Measurements from ENCODE around the gene XPC. TPM values are rescaled to one million over a fixed set of nuclear protein-coding genes. Genes with fewer than 3 reads are reported as not detected.

XPC gene
- polyA plus RNA-seq, 1 of the 3 experiments (the other 2 are of a cell fraction), result 50.0 TPM

GRCh38 chr3:14126887-14127505 lies 51.4 kb downstream of the XPC start:
- Histone ChIP-seq H3K79me2 (ENCODE audit: insufficient read depth) (peaks cover 84% of the 10 kb centered on the region), H3K36me3 (replicated peaks in 1 of 2; ENCODE audit: control insufficient read depth in 1 of 2, insufficient read depth in 2 of 2, low read length in 1 of 2) (peaks cover 32 to 50% of the 10 kb centered on the region in 2 experiments), H3K4me1 (ENCODE audit: control insufficient read depth in 1 of 2, insufficient read depth in 2 of 2, low read depth in 1 of 2, low read length in 1 of 2) (peaks cover 15 to 34% of the 10 kb centered on the region in 2 experiments), H3K4me2 (peak overlapping the region; percentile 92), H3K4me3 (ENCODE audit: low read depth in 2 of 2, low read length in 1 of 2) (peak overlapping the region in 1 of 2 experiments; percentile 88; a peak in 2 of 4 replicates), H2AFZ (ENCODE audit: low read depth) (no peak overlapping the region), H3K27ac (ENCODE audit: low read depth in 2 of 2, low read length in 1 of 2) (peak overlapping the region in 1 of 2 experiments; percentile 93; a peak in 1 of 4 replicates), H3K9me2 (no peaks in the 10 kb centered on the region), H4K20me1 (ENCODE audit: insufficient read depth) (peaks cover 36% of the 10 kb centered on the region), H3K9ac (peak overlapping the region; percentile 96; the same call in 1 of the 2 replicates), H3K27me3 (ENCODE audit: insufficient read depth) (no peaks in the 10 kb centered on the region), H3F3A (replicated peaks; ENCODE audit: insufficient read depth) (peaks cover 14% of the 10 kb centered on the region), H3K9me3 (no peaks in the 10 kb centered on the region)
- CTCF ChIA-PET, result interaction anchor here (1.2 to 3.9 kb wide), 2 partner anchors 230 to 242 kb away, joined by 3 to 37 read pairs; no protein-coding TSS in a partner anchor
- TF ChIP-seq PBX3 (IDR thresholded peaks at IDR 0.05), result no peak
- POLR2A ChIA-PET, result no interaction called here
- no peak for DNase-seq
- WGBS (ENCODE audit: low lambda C conversion rate), result 90% methylated on average over 5 of the region's 5 CpGs

GRCh38 chr3:14126017-14126886 lies 52.1 kb downstream of the XPC start:
- Histone ChIP-seq H3K27me3 (ENCODE audit: insufficient read depth) (no peaks in the 10 kb centered on the region), H3K9me3 (no peaks in the 10 kb centered on the region), H3K36me3 (replicated peaks in 1 of 2; ENCODE audit: control insufficient read depth in 1 of 2, insufficient read depth in 2 of 2, low read length in 1 of 2) (peaks cover 35 to 48% of the 10 kb centered on the region in 2 experiments), H3K4me3 (ENCODE audit: low read depth in 2 of 2, low read length in 1 of 2) (peak overlapping the region; percentile 88 to 99), H3K27ac (ENCODE audit: low read depth in 2 of 2, low read length in 1 of 2) (peak overlapping the region; percentile 29 to 93), H2AFZ (ENCODE audit: low read depth) (no peak overlapping the region), H3K4me2 (peak overlapping the region; percentile 92), H3K9ac (peak overlapping the region; percentile 96), H3K9me2 (no peaks in the 10 kb centered on the region), H3K79me2 (ENCODE audit: insufficient read depth) (peaks cover 82% of the 10 kb centered on the region), H3F3A (replicated peaks; ENCODE audit: insufficient read depth) (peaks cover 14% of the 10 kb centered on the region), H3K4me1 (ENCODE audit: control insufficient read depth in 1 of 2, insufficient read depth in 2 of 2, low read depth in 1 of 2, low read length in 1 of 2) (peaks cover 15 to 34% of the 10 kb centered on the region in 2 experiments), H4K20me1 (ENCODE audit: insufficient read depth) (peaks cover 36% of the 10 kb centered on the region)
- POLR2A ChIA-PET, result interaction anchor here (1.2 to 3.2 kb wide), 4 partner anchors 23 to 230 kb away, joined by 3 to 35 read pairs (median 8); partner anchors contain the start of genes LSM3 and XPC
- TF ChIP-seq POLR2AphosphoS5 (IDR thresholded peaks at IDR 0.05; ENCODE audit: low read depth, low read length), result no peak
- TF ChIP-seq JUND (IDR thresholded peaks at IDR 0.05), result no peak
- no peak for TF ChIP-seq IRF3 (IDR thresholded peaks at IDR 0.05; ENCODE audit: low read depth, low read length)
- no peak for TF ChIP-seq RCOR1 (IDR thresholded peaks at IDR 0.05; ENCODE audit: low read length)
- no peak for TF ChIP-seq EP300 (IDR thresholded peaks at IDR 0.05; ENCODE audit: borderline replicate concordance in 1 of 2, low read depth in 1 of 2, low read length in 1 of 2)
- no peak for TF ChIP-seq GATA2 (CRISPR knock-in tag; IDR thresholded peaks at IDR 0.05)
- TF ChIP-seq TEAD4 (IDR thresholded peaks at IDR 0.05; ENCODE audit: borderline replicate concordance, insufficient read depth), result no peak
- no peak for TF ChIP-seq ELF1 (IDR thresholded peaks at IDR 0.05)
- TF ChIP-seq SIN3A (IDR thresholded peaks at IDR 0.05; ENCODE audit: borderline replicate concordance, low read depth, low read length), result no peak
- TF ChIP-seq USF2 (IDR thresholded peaks at IDR 0.05; ENCODE audit: borderline replicate concordance, low read depth, low read length), result no peak
- TF ChIP-seq NFIC (IDR thresholded peaks at IDR 0.05; ENCODE audit: borderline replicate concordance), result no peak
- TF ChIP-seq MEF2A (IDR thresholded peaks at IDR 0.05; ENCODE audit: borderline replicate concordance, low read depth), result no peak
- no peak for TF ChIP-seq USF1 (IDR thresholded peaks at IDR 0.05; ENCODE audit: borderline replicate concordance, low read depth)
- no peak for TF ChIP-seq NRF1 (IDR thresholded peaks at IDR 0.05; ENCODE audit: low read depth, low read length)
- TF ChIP-seq CTCF (IDR thresholded peaks at IDR 0.05), result no peak
- no peak for TF ChIP-seq YY1 (IDR thresholded peaks at IDR 0.05; ENCODE audit: low read depth)
- TF ChIP-seq RAD21 (IDR thresholded peaks at IDR 0.05; ENCODE audit: low read length), result no peak
- TF ChIP-seq FOSL2 (IDR thresholded peaks at IDR 0.05; ENCODE audit: borderline replicate concordance, low read depth), result no peak
- CTCF ChIA-PET, result interaction anchor here (0.6 to 3.9 kb wide), 5 partner anchors 77 to 229 kb away, joined by 3 to 37 read pairs (median 3); no protein-coding TSS in a partner anchor
- 40% methylated on average over 11 of the region's 11 CpGs for WGBS (ENCODE audit: low lambda C conversion rate)
- no peak for DNase-seq

Data from SK-N-SH (cell line).